HG02938 (cell line): ENCODE measurements around the gene TBC1D10B.

Source experiments
- ATAC-seq: cut with Tn5 transposase; IDR thresholded peaks from one replicate; pipeline ENCODE4 v1.9.1; 2021; ENCODE audit warnings: mild to moderate bottlenecking, moderate library complexity; ENCODE audit not compliant: unreplicated experiment

The TBC1D10B gene

DNA sequence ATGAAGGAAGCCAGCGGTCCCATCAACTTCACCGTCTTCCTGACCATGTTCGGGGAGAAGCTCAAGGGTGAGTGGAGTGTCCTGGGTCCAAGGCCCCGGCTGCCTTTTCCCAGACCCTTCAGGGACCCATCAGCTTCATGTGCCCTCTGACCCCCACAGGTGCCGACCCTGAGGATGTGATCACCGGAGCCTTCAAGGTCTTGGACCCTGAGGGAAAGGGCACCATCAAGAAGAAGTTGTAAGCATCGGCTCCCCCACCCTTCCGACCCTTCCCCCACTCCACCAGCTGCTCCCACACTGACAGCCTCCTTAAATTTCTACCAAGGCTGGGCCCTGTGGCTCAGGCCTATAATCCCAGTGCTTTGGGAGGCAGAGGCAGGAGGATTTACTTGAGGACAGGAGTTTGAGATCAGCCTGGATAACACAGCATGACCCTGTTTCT is 6.2 kb upstream of the TBC1D10B start:
- ATAC-seq, result no peak

DNA sequence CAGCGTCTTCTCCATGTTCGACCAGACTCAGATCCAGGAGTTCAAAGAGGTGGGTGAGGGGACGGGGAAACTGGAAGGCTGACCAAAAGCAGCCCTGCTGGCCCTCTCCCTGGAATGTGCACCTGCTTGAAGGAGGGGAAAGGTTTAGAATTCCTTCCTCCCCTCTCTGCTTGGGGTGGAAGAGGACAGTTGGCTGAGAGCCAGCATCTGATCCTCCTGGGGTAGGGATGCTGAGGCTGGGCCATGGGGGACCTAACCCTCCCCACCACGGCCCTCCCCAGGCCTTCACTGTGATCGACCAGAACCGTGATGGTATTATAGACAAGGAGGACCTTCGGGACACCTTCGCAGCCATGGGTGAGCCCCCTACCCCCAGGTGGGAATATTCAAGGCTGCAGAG is 5.6 kb upstream of the TBC1D10B start:
- no peak for ATAC-seq

DNA sequence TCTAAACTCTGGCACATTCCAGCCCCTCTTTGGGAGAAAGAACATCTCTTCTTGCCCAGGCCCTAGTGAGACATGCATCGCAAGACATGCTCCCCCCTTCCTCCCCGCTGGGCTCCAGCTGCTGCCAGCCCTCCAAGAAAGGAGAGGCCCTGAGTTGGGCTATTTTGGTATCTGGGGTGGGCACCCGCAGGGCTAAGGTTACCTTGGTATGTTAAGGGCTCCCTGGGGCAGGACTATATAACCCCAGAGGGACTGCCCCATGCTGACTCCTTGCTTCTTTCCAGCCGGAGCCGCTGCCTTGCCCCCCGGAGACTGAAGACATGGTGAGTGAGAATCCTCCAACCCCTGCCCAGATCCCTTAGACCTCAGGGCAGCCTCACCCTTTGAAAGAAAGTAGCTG is 4.2 kb upstream of the TBC1D10B start, which contains the start of gene MYL11:
MYL11 (plus strand) TSS at position 265 of the 400 bp plus-strand sequence; CDS start at position 321, 56 bp downstream.
- no peak for ATAC-seq

DNA sequence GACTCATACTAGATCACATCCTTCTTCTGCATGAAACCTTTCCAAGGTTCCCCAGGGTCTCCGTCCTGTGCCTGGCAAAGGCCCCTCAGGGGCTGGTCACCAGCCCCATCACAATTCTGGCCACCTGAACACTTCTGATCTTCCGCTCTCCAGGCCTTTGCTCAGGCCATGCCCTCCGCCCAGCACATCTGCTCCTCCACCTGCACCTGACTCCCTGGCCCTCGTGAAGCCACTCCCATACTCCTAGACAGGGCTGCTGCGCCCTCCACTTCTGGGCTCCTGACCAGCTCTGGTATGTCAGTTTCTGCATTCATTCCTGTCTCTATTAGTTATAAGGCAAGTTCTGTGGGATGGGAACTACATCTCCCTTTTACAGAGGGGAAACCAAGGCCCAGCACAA is 2.4 kb upstream of the TBC1D10B start:
- no peak for ATAC-seq

DNA sequence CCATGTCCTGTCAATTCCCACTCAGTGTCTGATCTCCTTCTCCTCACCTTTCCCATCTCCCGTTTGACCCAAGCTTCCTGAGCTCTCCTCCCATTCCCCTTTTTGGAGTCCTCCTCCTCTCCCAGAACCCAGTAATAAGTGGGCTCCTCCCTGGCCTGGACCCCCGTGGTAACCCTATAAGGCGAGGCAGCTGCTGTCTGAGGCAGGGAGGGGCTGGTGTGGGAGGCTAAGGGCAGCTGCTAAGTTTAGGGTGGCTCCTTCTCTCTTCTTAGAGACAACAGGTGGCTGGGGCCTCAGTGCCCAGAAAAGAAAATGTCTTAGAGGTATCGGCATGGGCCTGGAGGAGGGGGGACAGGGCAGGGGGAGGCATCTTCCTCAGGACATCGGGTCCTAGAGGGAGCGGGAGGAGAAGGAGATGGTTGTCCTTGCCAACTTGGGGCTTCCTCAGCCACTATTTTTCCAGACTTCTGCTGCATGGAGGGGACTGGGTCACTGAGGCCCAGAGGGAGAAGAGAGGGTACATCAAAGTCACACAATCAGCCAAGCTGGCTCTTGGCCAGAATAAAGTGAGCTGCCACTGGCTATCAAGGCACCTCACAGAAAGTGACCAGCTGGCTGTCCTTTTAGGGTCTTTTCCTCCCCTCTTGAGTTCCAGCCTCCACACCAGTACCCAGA is 1.9 kb upstream of the TBC1D10B start:
- no peak for ATAC-seq

DNA sequence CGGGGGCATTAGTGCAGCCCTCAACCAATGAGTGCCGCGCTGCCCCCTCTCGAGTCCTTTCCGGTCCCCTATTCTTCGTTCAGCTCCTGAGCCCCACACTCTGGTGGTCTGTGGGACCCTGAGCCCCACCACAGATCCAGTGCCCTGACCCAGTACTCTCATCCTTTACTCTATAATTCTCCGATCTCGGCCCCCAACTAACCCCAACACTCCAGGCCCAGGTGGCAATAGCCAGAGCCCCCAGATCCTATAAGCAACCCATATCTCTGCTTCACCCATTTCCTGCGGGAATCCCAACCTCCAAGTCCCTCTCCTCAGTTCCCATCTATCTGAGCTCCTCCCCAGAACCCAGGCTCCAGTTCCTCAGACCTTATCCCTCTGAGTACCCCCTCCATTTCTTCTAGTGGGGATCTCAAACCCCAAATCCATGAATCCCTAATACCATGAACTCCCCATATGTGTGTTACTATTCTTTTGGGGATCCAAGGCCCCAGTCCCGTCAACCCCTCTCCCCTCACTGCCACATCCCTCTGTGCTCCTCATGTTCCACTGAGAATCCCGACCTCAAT is 1.0 kb upstream of the TBC1D10B start:
- no peak for ATAC-seq

DNA sequence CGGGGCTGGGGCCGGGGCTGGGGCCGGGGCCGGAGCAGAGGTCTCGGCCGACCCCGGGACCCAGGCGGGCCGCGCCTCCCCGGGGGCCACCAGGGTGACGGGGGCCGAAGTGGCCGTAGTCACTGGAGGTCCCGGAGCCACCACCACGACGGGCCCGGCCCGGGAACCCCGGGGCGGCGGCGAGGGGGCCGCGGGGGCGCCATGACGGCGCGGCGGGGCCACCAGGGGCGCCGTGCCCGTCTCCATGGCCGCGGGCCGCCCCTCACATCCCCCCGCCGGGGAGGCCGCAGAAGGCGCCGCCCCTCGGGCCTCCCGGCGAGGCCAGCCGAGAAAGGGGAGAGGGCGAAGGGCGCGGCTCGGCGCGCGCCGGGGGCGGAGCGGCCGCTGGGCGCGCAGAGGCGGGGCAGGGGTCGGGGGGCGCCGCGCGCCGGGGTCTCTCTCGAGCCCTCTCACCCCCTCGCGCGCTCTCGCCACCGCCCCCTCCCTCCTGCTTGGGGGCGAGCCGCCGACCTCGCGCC is 297 bp downstream of the TBC1D10B start:
- ATAC-seq, result no peak

DNA sequence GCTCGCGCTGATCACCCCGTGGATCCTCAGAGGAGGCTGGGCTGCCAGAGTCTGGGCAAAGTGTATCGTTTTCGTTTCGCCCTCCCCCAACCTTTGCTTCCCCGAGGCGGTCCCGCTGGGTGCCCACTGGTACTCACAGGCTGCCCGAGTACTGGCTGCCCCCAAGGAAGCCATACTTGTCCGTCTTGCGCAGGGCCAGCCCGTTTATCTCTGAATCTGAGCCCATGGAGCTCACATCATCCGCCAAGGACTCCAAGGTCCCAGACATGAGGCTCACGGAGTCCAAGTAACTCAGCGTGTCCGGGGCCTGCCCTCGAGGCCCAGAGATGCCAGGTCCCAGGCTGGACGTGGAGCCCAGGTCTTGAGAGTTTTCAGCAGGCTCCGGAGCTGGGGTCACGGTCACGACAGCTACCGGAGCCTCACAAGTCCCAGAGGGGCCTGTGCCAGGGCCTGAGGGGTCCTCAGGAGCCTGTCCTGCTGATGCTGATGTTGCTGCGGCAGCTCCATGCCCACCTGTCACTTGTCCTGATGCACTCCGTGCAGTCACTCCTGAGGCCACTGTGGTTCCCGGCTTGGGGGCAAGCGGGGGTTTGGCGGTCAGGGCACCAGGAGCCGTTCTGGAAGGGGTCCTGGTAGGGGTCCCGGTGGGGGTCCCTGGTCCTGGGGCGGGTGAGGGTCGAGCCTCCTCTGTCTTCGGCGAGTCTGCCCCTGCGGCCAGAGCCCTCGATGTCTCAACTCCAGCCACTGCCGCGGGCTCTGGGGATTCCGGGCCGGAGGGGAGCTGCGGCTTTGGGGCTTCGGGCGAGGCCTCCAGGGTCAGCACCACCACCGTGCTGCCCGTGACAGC is 980 bp downstream of the TBC1D10B start:
- no peak for ATAC-seq

DNA sequence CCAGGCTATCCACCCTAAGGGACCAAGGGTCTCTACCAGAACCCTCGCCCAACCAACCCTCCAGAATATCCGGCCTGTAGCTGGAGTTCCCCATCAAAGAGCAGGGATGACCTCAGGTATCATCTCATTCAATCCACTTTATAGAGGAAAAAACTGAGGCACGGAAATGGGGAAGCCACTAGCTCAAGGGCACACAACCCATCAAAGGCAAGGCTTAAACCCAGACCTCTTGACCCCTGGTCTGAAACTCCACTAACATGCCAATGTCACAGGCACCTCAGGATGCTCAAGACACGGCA is 1.6 kb downstream of the TBC1D10B start:
- no peak for ATAC-seq

DNA sequence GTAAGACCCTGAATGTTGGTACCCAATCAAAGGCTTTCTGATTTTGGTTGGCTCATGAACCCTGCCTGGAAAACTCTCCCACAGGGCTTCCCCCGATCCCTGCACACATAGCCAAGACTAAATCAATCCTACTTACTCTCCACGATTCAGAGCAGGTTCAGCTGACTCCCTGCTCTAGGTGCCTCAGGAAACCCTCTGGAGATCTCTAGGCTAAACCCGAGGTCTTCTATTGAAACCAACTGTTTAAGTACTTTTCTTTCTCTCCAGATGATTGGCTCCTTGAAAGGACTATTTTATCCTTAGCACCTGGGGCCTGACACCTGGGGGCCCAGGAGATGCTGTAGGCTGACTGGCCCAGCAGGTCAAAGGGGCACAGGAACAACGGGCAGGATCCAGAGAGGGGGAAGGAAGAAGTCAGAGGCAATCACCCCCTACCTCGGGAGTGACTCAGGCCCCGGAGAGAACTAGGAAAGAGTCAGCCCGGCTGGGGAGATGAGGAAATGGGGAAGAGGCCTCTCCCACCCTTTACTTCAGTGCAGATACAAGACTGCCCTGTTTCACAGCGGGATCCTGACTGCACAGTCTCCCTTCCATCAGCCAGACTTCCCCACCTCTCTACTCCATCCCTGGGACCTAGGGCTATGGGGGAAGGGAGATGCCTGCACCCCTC is 2.0 kb downstream of the TBC1D10B start:
- no peak for ATAC-seq

DNA sequence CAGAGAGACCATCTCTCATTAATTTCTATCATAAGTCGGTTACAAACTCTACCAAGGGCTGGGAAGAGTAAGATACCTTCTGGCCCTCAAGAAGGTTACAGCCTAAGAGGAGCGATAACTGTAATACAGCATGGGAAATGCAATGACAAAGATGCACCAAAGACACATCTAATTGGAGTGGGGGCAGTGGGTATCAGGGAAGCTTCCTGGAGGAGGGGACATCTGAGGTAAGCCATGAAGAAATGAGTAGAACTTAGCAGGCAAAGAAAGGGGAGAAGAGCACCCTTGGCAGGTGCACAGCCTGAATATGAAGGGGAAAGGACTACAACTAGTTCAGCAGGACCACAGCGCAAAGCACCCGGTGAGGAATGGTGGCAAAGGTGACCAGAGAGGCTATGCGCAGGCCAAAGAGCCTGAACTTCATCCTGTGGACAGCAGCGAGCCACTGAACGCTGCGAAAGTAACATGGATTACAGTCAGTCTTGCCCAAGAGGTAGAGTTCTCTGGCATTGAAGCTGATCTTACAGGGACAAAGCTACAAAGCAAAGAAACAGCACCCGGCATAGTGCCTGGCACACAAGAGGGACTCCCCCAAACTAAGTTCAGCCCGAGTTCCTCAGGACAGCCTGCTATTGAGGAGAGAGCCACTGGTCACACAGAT is 2.8 kb downstream of the TBC1D10B start:
- ATAC-seq, result no peak

DNA sequence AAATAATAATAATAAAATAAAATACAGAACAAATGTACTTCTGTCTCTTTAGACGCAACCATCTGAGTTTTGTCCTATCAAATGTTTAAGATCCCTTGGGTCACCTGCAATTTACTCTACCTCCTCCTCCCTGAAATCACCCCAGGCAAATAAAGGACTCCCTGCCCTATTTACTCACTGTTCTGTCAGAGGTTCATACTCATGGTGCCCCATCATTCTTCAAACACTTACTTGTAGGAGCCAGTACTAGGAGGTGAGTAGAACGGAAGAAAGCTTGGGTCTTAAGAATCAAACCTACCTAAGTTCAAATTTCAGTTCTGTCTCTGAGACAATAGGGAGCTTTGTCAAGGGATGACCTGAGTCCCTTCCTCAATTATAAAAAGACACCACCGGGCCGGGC is 3.8 kb downstream of the TBC1D10B start:
- no peak for ATAC-seq

DNA sequence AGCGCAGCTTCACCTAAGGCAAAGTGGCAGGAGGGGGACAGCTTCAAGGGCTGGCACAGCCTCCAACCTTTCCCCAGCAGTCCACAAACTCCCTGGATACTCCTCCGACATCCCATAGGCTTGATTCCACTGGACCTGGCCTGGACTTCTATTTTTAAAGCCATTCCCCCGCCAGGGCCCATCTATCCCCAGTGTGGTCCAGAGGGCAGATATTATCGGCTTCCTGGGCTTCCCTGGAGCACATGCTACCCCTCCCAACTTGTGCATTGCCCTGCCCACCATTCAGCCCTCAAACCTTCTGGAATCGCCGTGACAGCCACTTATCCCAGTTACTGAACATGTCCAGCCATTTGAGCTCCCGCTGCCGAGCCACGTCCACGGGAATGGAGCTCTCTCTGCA is 5.1 kb downstream of the TBC1D10B start:
- ATAC-seq, result no peak

DNA sequence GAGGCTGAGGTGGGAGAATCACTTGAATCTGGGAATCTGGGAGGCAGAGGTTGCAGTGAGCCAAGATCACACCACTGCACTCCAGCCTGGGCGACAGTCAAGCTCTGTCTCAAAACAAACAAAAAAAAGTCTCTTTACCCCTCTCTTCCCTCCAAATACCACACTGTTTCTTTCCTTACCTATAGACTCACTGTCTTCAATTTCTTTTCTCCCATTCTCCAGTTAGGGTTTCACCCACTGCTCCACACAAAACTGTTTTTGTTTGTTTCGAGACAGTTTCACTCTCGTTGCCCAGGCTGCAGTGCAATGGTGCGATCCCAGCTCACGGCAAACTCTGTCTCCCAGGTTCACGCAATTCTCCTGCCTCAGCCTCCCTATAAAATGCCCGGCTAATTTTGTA is 9.1 kb downstream of the TBC1D10B start:
- ATAC-seq, result no peak

DNA sequence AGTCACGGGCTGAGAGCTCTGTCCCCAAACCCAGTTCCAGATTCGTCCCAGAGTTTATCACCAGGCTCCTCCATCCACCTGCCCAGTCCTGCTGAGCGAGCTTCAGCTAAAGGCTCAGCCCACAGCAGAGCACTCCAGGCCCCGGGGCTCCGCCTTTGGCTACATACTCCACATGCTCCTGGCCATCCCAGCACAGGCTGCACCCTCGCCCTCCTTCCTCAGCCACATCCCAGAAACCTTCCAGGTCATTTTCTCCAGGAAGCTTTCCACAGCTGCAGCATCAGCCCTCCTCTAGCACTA is 10.5 kb downstream of the TBC1D10B start:
- no peak for ATAC-seq

DNA sequence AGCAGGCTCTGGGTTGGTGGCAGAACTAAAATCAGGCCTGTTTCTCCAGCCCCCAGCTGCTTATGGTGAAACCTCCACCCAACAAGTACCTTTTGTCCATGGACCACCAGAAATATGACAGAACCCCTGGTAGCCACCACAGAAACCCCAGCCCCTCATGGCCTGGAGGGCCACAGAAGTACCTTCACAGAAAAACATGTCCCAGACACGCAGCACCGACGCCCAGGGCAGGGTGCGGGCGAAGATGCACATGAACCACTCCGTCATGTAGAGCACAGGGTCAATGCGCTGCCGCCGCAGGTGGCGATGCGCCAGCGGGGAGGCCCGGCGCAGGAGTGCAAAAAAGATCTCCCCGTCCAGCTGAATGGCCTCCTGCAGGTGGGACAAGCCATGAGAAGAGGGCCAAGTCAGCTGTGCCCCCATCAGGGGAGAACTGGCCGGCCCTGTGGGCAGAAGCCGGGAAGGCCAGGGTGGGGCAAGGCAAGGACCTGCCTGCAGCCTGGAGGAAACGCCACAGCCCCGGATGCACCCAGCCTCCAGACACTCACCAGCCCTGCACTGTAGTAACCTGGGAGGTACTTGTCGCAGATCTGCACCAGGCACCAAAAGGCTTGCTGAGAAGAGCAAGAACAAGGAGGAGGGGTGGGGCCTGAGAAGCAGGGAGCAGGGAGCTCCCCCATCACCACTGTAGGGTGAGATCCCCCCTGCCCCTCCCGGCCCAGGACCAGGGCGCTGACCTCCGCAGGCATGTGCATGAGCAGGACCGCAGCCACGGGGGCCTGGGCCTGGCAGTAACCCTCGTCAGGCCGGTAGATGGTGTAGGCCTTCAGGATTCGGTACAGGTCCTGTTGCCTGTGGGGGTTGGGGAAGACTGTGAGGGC is 11.1 kb downstream of the TBC1D10B start:
- ATAC-seq, result no peak

DNA sequence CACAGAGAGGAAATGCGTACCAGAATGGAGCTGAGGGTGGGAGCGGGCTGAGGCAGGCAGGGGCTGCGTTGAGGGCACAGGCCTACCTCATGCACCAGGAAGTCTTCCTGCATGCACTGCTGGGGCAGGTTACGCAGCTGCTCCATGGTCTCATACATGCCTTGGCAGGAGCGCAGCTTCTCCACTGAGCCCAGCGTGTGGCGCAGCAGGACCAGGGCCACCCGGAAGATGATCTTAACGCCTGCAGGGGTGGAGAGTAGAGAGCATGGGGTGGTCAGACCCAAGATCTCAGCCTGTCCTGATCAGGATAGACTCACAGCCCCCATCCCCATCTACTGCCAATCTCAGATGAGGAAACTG is 11.7 kb downstream of the TBC1D10B start:
- ATAC-seq, result no peak

DNA sequence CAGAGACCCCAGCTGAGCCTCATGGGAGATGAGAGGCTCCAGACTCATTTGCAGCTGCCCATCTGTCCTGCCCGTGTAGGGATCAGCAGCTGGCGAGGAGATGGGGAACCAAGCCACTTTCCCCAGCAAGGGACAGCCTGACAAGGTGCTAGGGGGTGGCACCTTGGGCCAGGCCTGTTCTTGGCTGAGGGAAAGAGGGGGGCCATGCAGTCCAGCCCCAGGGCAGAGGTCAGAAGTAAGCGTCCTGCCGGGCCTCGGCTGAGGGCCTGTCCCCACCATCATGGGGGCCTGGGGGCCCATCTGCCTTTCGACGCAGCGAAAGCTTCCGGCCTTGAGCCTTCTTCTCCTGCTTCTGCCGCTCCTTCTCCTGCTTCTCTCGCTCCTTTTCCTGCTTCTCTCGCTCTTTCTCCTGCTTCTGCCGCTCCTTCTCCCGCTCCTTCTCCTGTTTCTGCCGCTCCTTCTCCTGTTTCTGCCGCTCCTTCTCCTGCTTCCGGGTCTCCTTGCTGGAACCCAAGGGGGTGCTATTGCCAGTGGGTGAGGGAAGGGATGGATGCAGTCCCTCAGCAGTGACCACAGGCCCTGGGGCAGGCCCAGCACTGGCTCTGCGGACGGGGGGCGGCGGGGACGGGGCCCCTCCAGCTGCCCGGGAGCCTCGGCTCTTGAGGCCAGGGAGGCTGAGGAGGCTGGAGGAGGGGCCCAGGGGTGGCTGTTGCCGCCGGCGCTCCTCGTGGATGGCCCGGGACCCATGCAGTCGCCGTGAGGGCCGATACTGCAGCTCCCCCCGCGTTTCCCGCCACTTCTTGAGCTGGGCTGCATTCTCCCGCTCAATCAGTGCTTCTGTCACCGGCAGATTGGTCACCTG is 12.3 kb downstream of the TBC1D10B start:
- ATAC-seq, result no peak

DNA sequence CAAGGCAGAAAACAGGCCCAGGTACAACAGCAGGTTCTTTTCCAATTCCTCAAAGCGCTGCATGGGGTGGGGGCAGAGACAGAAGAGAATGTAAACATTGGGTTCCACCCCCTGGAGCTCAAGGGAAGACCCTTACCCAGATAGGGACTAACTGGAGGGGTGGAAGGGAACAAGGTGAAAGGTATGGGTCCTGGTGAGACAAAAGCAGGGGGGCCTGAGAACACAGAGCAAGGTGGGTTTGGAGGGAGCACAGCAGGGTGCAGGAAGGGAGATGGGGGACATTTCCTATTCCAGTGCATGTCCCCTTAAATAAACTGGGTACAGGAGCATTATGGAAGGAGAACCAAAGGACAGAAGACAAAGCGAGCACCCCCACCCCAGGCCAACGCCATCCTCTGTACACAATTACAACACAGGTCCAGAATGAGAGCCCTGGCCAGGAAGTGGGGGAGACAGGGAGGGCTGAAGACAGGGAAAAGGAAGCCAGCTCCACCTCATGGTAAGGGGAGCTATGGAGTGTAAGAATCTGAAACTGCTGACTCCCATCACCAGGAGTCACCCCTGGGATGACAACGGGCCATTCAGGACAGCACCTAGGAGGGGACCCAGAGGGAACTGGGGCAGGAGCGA is 13.1 kb downstream of the TBC1D10B start:
- no peak for ATAC-seq
